BJ (cell line): ENCODE results near the gene NIPA2. TPM values are rescaled to one million over a fixed set of nuclear protein-coding genes. Genes with fewer than 3 reads are reported as not detected.
"Not testable (repeated sequence)": the region's sequence is repeated elsewhere in the genome, so short reads cannot be mapped to it uniquely, and the experiment has no call there.

Source experiments
- CTCF ChIA-PET: fragments of 350-600 bp; formaldehyde crosslinking; extraction: SDS; loops from one replicate; lab custom pipeline; 2021; ENCODE audit warnings: antibody characterized with exemption, inconsistent platforms; lab: Yijun Ruan, JAX
- POLR2A ChIA-PET: fragments of 300-600 bp; sonication (Branson Sonifier 250); formaldehyde crosslinking; extraction: SDS; loops from one replicate; lab custom pipeline; 2021; ENCODE audit warnings: antibody characterized with exemption; lab: Charles Lee
- DNase-seq: peaks from one replicate; pipeline ENCODE4 v3.0.0-alpha.2; 2011; ENCODE audit warnings: low read depth
- H3K27me3 ChIP-seq: 2 replicates; pipeline ENCODE4 v1.6.0; 2011; ENCODE audit warnings: low read length; ENCODE audit not compliant: control insufficient read depth, insufficient read depth
- H3K36me3 ChIP-seq: 2 replicates; pipeline ENCODE4 v1.5.1; 2011; ENCODE audit warnings: low read length; ENCODE audit not compliant: control insufficient read depth, insufficient read depth
- H3K4me3 ChIP-seq: 2 replicates; pipeline ENCODE4 v1.5.1; 2011; ENCODE audit warnings: low read depth, mild to moderate bottlenecking, control low read depth, low read length
- CTCF ChIP-seq: IDR thresholded peaks from 2 replicates; pipeline ENCODE4 v1.5.1; 2011; ENCODE audit warnings: low read depth, mild to moderate bottlenecking, control low read depth, inconsistent platforms, low read length, moderate library complexity; ENCODE audit not compliant: insufficient read depth
- polyA plus RNA-seq: library from polyadenylated mRNA; depleted of rRNA; stranded (reverse); fragments of >200 nt; gene quantifications from 2 replicates; pipeline ENCODE4 v1.2.3, GENCODE V29; 2011

Gene NIPA2
- polyA plus RNA-seq, 1 experiment: 46.6 TPM

DNA sequence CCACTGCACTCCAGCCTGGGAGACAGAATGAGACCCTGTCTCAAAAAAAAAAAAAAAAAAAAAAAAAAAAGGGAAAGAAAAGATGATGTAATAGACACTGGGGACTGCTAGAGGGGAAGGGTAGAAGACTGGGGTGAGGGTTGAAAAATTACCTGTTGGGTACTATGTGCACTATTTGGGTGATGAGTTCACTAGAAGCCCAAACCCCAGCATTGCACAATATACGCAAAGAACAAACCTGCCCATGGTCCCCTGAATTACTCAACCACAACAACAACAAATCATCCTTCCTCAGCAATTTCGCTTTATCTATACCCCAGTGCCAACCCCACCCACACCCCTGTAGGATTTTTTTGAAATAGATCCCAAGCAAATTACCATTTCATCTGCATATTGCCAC lies 38.6 kb upstream of the NIPA2 start:
- Histone ChIP-seq H3K4me3 (no peak overlapping the region), H3K36me3 (no peaks in the 10 kb centered on the region), H3K27me3 (no peaks in the 10 kb centered on the region)
- ChIA-PET CTCF (no interaction called here), POLR2A (no interaction called here)
- DNase-seq: no peak
- TF ChIP-seq CTCF: no peak

DNA sequence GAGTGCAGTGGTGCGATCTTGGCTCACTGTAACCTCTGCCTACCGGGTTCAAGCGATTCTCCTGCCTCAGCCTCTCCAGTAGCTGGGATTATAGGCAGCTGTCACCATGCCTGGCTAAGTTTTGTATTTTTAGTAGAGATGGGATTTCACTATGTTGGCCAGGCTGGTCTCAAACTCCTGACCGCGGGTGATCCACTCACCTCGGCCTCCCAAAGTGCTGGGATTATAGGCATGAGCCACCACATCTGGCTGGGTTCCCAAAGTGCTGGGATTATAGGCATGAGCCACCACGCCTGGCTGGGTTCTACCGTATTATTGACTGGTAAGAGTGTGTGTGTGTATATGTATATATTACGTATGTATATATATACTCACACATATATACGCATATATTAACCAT lies 35.5 kb upstream of the NIPA2 start:
- POLR2A ChIA-PET, H3K36me3 ChIP-seq, DNase-seq, CTCF ChIA-PET, H3K4me3 ChIP-seq, H3K27me3 ChIP-seq: not testable (repeated sequence)

- ChIA-PET CTCF (no interaction called here), POLR2A (no interaction called here)
- Histone ChIP-seq H3K27me3 (no peaks in the 10 kb centered on the region), H3K36me3 (no peaks in the 10 kb centered on the region; the same call in 1 of the 2 replicates), H3K4me3 (no peak overlapping the region)
- TF ChIP-seq CTCF: no peak
- no peak for DNase-seq
These were observed 32.3 kb upstream of the NIPA2 start for GRCh38 chr15:22806156-22806555.

DNA sequence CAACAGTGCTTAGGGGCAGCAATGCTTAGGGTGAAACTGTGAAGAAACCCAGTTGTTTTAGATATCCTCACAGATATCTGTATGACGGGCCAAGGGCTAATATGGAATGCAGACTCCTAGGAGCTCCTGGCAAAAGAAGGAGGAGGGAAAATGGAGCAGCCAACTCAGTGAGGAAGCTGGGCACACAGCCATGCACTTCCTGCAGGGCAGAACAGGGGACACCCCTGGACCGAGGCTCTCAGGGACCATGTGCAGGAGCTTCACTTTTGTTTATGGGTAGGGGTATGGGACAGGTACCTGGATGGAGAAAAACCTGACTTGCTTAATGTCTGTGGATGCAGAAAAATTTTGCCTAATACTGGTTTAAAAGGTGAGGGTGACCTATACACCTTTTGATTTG lies 31.8 kb upstream of the NIPA2 start:
- H3K27me3 ChIP-seq: no peaks in the 10 kb centered on the region
- no peak overlapping the region for H3K4me3 ChIP-seq
- ChIA-PET POLR2A (no interaction called here), CTCF (no interaction called here)
- DNase-seq: no peak
- peaks cover under 1% of the 10 kb centered on the region; the same call in 1 of the 2 replicates for H3K36me3 ChIP-seq
- TF ChIP-seq CTCF: no peak

DNA sequence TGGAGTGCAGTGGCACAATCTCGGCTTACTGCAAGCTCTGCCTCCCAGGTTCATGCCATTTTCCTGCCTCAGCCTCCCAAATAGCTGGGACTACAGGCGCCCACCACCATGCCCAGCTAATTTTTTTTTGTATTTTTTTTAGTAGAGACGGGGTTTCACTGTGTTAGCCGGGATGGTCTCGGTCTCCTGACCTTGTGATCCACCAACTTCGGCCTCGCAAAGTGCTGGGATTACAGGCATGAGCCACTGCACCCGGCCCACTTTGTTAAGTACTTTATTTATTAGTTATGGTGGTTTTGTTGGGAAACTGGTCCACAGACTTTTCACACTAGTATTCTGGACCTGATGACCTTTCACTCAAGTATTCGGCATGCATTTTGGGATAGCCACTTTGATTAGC lies 30.6 kb upstream of the NIPA2 start:
- H3K36me3 ChIP-seq, POLR2A ChIA-PET, H3K27me3 ChIP-seq, DNase-seq, CTCF ChIA-PET, H3K4me3 ChIP-seq: not testable (repeated sequence)

- peaks cover 2% of the 10 kb centered on the region; the same call in 1 of the 2 replicates for H3K36me3 ChIP-seq
- CTCF ChIA-PET: no interaction called here
- POLR2A ChIA-PET: no interaction called here
- H3K27me3 ChIP-seq: no peaks in the 10 kb centered on the region
- no peak overlapping the region for H3K4me3 ChIP-seq
- TF ChIP-seq CTCF: no peak
- DNase-seq: no peak
These were observed 30.2 kb upstream of the NIPA2 start for GRCh38 chr15:22808240-22808639.
